Esophagus squamous epithelium (tissue), 4 donors: ENCODE results near the gene TUBB2B.
"Not testable (repeated sequence)": the region's sequence is repeated elsewhere in the genome, so short reads cannot be mapped to it uniquely, and the experiment has no call there.

Experiments used
- CTCF ChIP-seq, 6 experiments: fragments of 450-650 bp in 4 of 6; fragments of 200-600 bp in 2 of 6; sonication (generic) in 2 of 6; IDR thresholded peaks; one replicate each; pipeline ENCODE4 v1.5.1; 2016 to 2019; ENCODE audit warnings: antibody characterized with exemption in 6 of 6, mild to moderate bottlenecking in 4 of 6, moderate library complexity in 4 of 6
- POLR2A ChIP-seq, 4 donors: fragments of 450-650 bp; IDR thresholded peaks; one replicate each; pipeline ENCODE4 v1.6.1; 2017; ENCODE audit warnings: antibody characterized with exemption in 4 of 4, mild to moderate bottlenecking in 4 of 4, moderate library complexity in 3 of 4

- TF ChIP-seq CTCF, POLR2A (IDR thresholded peaks at IDR 0.05): not testable (repeated sequence)
These were observed 38.3 kb downstream of the TUBB2B start for GRCh38 chr6:3189192-3189591.
